Endothelial cell (in vitro differentiated cells): Measurements from ENCODE around the gene UNK. TPM values are rescaled to one million over a fixed set of nuclear protein-coding genes. Genes with fewer than 3 reads are reported as not detected.
"Not testable (repeated sequence)": the region's sequence is repeated elsewhere in the genome, so short reads cannot be mapped to it uniquely, and the experiment has no call there.

Experiments used
- DNase-seq: peaks from one replicate; pipeline ENCODE4 v3.0.0; 2021; ENCODE audit warnings: low spot score
- H3K27ac Mint-ChIP-seq: one replicate; pipeline ENCODE4 v1.8.0; 2021; ENCODE audit warnings: mixed read lengths, inconsistent platforms; ENCODE audit not compliant: unreplicated experiment
- H3K27me3 Mint-ChIP-seq: one replicate; pipeline ENCODE4 v1.8.0; 2021; ENCODE audit warnings: mild to moderate bottlenecking, moderate library complexity, mixed read lengths, inconsistent platforms; ENCODE audit not compliant: unreplicated experiment
- H3K36me3 Mint-ChIP-seq: one replicate; pipeline ENCODE4 v1.8.0; 2021; ENCODE audit warnings: mild to moderate bottlenecking, low read depth, mixed read lengths, inconsistent platforms; ENCODE audit not compliant: unreplicated experiment
- H3K4me1 Mint-ChIP-seq: one replicate; pipeline ENCODE4 v1.8.0; 2021; ENCODE audit warnings: mild to moderate bottlenecking, mixed read lengths, inconsistent platforms; ENCODE audit not compliant: unreplicated experiment
- H3K4me3 Mint-ChIP-seq: one replicate; pipeline ENCODE4 v1.8.0; 2021; ENCODE audit warnings: mild to moderate bottlenecking, mixed read lengths, inconsistent platforms; ENCODE audit not compliant: unreplicated experiment
- H3K9me3 Mint-ChIP-seq: one replicate; pipeline ENCODE4 v1.8.0; 2021; ENCODE audit warnings: mixed read lengths, inconsistent platforms; ENCODE audit not compliant: unreplicated experiment
- CTCF ChIP-seq: fragments of 200-600 bp; sonication (generic); IDR thresholded peaks from one replicate; pipeline ENCODE4 v1.5.0; 2021; ENCODE audit warnings: antibody characterized with exemption; ENCODE audit not compliant: unreplicated experiment
- total RNA-seq: library from RNA; stranded (reverse); fragmentation: NEBNext Ultra II Directional; extraction: Animal tissue kit (Norgen Biotek cat#: 25700); gene quantifications from one replicate; pipeline ENCODE4 v1.2.1, GENCODE V29; 2021; ENCODE audit not compliant: unreplicated experiment

UNK gene
- total RNA-seq, 1 donor from 2014 or later: 28.8 TPM

GRCh38 chr17:75807861-75808260 is 23.3 kb downstream of the UNK start:
- no peak for TF ChIP-seq CTCF
- H3K27me3 Mint-ChIP-seq: peaks cover 2% of the 10 kb centered on the region
- H3K27ac Mint-ChIP-seq: no peak overlapping the region
- H3K36me3 Mint-ChIP-seq: peaks cover 11% of the 10 kb centered on the region
- DNase-seq: no peak
- H3K4me1 Mint-ChIP-seq: no peaks in the 10 kb centered on the region
- H3K9me3 Mint-ChIP-seq: no peaks in the 10 kb centered on the region
- no peak overlapping the region for H3K4me3 Mint-ChIP-seq

GRCh38 chr17:75808549-75808904 is 23.9 kb downstream of the UNK start:
- no peaks in the 10 kb centered on the region for H3K9me3 Mint-ChIP-seq
- H3K36me3 Mint-ChIP-seq: peaks cover 11% of the 10 kb centered on the region
- no peak overlapping the region for H3K4me3 Mint-ChIP-seq
- TF ChIP-seq CTCF: no peak
- H3K4me1 Mint-ChIP-seq: no peaks in the 10 kb centered on the region
- no peak for DNase-seq
- peaks cover 2% of the 10 kb centered on the region for H3K27me3 Mint-ChIP-seq
- H3K27ac Mint-ChIP-seq: no peak overlapping the region

- H3K9me3 Mint-ChIP-seq: no peaks in the 10 kb centered on the region
- no peak overlapping the region for H3K27ac Mint-ChIP-seq
- TF ChIP-seq CTCF: no peak
- peaks cover 14% of the 10 kb centered on the region for H3K36me3 Mint-ChIP-seq
- DNase-seq: no peak
- no peaks in the 10 kb centered on the region for H3K4me1 Mint-ChIP-seq
- H3K4me3 Mint-ChIP-seq: no peak overlapping the region
- peaks cover 4% of the 10 kb centered on the region for H3K27me3 Mint-ChIP-seq
These were observed 24.5 kb downstream of the UNK start for GRCh38 chr17:75808905-75809621.

GRCh38 chr17:75809631-75810111 is 25.1 kb downstream of the UNK start:
- H3K36me3 Mint-ChIP-seq: peaks cover 15% of the 10 kb centered on the region
- no peaks in the 10 kb centered on the region for H3K4me1 Mint-ChIP-seq
- TF ChIP-seq CTCF: no peak
- no peak overlapping the region for H3K27ac Mint-ChIP-seq
- peaks cover 5% of the 10 kb centered on the region for H3K27me3 Mint-ChIP-seq
- no peaks in the 10 kb centered on the region for H3K9me3 Mint-ChIP-seq
- no peak for DNase-seq
- no peak overlapping the region for H3K4me3 Mint-ChIP-seq

- Mint-ChIP-seq H3K9me3 (no peaks in the 10 kb centered on the region), H3K27ac (no peak overlapping the region), H3K4me1 (no peaks in the 10 kb centered on the region), H3K36me3 (peaks cover 15% of the 10 kb centered on the region), H3K4me3 (no peak overlapping the region), H3K27me3 (peaks cover 5% of the 10 kb centered on the region)
- TF ChIP-seq CTCF: no peak
- no peak for DNase-seq
These were observed 25.6 kb downstream of the UNK start for GRCh38 chr17:75810216-75810615.

- not testable (repeated sequence) for H3K4me1 Mint-ChIP-seq, H3K27ac Mint-ChIP-seq, H3K9me3 Mint-ChIP-seq, DNase-seq, H3K27me3 Mint-ChIP-seq, H3K4me3 Mint-ChIP-seq
- H3K36me3 Mint-ChIP-seq: peaks cover 15% of the 10 kb centered on the region
These were observed 26.1 kb downstream of the UNK start for GRCh38 chr17:75810756-75811155.
